Subcutaneous adipose tissue (tissue), 4 donors: Measurements from ENCODE around the gene TBC1D22B. TPM values are rescaled to one million over a fixed set of nuclear protein-coding genes. Genes with fewer than 3 reads are reported as not detected.

Source experiments
- CTCF ChIP-seq: fragments of 450-650 bp; IDR thresholded peaks from one replicate; pipeline ENCODE4 v1.5.1; 2016; ENCODE audit warnings: low read depth, mild to moderate bottlenecking, control low read depth, antibody characterized with exemption, moderate library complexity
- total RNA-seq, 4 donors: library from RNA; depleted of rRNA; stranded (reverse); fragments of >200 nt; gene quantifications; one replicate each; pipeline ENCODE4 v1.1.0, GENCODE V29; 2016

The TBC1D22B gene, protein sequence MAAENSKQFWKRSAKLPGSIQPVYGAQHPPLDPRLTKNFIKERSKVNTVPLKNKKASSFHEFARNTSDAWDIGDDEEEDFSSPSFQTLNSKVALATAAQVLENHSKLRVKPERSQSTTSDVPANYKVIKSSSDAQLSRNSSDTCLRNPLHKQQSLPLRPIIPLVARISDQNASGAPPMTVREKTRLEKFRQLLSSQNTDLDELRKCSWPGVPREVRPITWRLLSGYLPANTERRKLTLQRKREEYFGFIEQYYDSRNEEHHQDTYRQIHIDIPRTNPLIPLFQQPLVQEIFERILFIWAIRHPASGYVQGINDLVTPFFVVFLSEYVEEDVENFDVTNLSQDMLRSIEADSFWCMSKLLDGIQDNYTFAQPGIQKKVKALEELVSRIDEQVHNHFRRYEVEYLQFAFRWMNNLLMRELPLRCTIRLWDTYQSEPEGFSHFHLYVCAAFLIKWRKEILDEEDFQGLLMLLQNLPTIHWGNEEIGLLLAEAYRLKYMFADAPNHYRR
- total RNA-seq, result 1 to 10 TPM; 4.8 to 5.5 (median 5.2) TPM

DNA sequence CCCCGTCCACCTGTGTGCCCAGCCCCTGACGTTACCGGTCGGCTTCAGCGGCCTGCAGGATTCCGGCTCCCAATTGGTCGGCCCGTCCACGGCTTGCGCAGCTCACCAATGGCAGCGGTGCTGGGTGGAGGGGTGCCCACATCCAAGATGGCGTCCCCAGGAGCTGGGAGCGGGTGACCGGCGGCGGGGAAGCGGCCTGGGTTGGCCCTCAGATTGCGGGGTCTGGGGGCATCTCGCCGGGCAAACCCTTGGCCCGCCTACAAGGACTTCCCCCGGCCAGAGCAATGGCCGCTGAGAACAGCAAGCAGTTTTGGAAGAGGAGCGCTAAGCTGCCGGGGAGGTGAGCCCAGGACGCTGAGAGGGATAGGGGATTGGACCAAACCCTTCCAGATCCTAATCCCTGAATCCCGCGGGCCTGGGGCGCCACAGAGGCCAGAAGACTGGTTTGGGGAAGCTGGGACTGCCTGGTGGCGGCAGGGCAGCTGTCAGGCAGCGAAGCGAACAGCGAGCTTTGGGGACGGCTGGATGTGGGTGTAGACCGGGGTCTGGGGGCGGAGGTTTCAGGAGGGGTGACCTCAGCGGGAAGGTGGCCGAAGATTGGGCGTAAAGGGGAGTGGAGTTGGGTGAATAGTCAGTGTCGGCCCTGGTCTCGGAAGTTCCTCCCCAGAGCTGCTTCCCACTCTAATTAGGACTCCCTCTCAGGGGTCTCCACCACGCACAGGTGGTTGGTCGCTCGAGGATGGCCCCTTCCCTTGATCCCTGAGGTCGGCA is at the start of gene TBC1D22B, which contains the start of gene TMEM217:
TBC1D22B (plus strand) TSS at position 139 of the 771 bp plus-strand sequence; CDS start at position 285, 146 bp downstream.
TMEM217 (minus strand) TSS at position 511 of the 771 bp plus-strand sequence. CDS start 39,114 bp downstream, outside the sequence.
- TF ChIP-seq CTCF, result no peak

DNA sequence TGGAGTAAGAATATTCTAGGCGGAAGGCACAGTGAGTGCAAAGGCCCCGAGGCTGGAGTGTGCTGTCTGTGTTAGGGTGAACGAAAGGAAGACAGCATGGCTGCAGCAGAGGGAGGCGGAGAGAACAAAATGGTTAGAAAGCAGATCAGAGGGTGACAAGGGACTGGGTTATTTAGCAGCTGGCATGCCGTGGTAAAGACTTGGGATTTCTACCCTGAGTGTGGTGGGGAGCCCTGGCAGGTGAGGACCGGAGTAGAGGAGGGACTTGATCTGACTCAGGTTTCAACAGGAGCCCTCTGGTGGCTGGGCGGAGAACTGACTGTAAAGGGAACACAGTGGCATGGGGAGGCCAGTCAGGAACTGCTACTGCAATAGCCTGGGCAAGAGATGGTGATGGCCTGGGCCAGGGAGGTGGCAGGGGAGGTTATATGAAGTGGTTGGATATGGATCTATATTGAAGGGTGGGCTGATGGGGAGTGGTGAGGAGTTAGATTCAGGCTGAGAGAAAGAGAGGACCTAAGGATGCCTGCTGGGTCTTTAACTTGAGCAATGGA is 49.6 kb upstream of the TBC1D22B start:
- no peak for TF ChIP-seq CTCF

GRCh38 chr6:37208793-37209192 is 48.8 kb upstream of the TBC1D22B start:
- TF ChIP-seq CTCF, result no peak

- no peak for TF ChIP-seq CTCF
Measured at GRCh38 chr6:37209461-37210205, 47.9 kb upstream of the TBC1D22B start.

GRCh38 chr6:37210313-37210968 is 47.1 kb upstream of the TBC1D22B start:
- TF ChIP-seq CTCF, result no peak

GRCh38 chr6:37212268-37212667 is 45.3 kb upstream of the TBC1D22B start:
- no peak for TF ChIP-seq CTCF
